ENCODE measurements around the gene RPL13. TPM values are rescaled to one million over a fixed set of nuclear protein-coding genes. Genes with fewer than 3 reads are reported as not detected.
"Not testable (repeated sequence)": the region's sequence is repeated elsewhere in the genome, so short reads cannot be mapped to it uniquely, and the experiment has no call there.

RPL13 gene
- total and polyA plus RNA-seq, 9 of the 15 experiments (the other 6 are each of a cell fraction or from before 2014, with no cell fraction given): 227 to 6,042 (median 1,633) TPM

DNA sequence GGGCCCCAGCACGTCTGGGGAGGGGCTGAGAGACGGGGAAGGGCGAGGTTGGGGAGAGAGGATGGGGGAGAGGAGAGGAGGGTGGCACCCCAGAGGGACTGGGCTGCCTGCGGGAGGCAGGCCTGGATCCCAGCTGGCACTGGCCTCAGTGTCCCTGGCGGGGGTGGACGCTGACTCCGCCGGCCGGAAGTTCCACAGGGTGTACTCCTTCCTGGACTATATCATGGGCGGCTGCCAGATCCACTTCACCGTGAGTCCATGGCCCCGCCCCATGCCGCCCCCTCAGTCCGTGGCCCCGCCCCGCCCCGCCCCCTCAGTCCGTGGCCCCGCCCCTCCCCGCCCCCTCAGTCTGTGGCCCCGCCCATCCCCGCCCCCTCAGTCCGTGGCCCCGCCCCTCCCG is 26.4 kb downstream of the RPL13 start (continued):
- TF ChIP-seq SP1 (CRISPR knock-in tag; IDR thresholded peaks at IDR 0.05) (peak; percentile 90), ARID3A (IDR thresholded peaks at IDR 0.05; ENCODE audit: borderline replicate concordance, low read depth, low read length) (no peak), PHF20 (IDR thresholded peaks at IDR 0.05; ENCODE audit: partially characterized antibody) (peak; percentile 64), HNRNPH1 (optimal IDR thresholded peaks at IDR 0.05; ENCODE audit: low read depth, low read length) (no peak), RBFOX2 (IDR thresholded peaks at IDR 0.05; ENCODE audit: low read depth, low read length) (peak; percentile 37; the same call in 1 of the 2 replicates), TRIM24 (IDR thresholded peaks at IDR 0.05) (peak; percentile 54 to 63; a peak in 2 of 4 replicates), HMGN3 (IDR thresholded peaks at IDR 0.05; ENCODE audit: borderline replicate concordance, extremely low read depth, insufficient read length, low read depth, low read length) (peak; percentile 41), NFIC (IDR thresholded peaks at IDR 0.05) (peak; percentile 46), ARNT (IDR thresholded peaks at IDR 0.05) (0 out of 4 replicates have a peak, but pooled peaks of 1 of the 2 experiments have one; percentile 31), GABPB1 (CRISPR knock-in tag; IDR thresholded peaks at IDR 0.05) (0 out of 2 replicates have a peak, but pooled peaks have one; percentile 32)

DNA sequence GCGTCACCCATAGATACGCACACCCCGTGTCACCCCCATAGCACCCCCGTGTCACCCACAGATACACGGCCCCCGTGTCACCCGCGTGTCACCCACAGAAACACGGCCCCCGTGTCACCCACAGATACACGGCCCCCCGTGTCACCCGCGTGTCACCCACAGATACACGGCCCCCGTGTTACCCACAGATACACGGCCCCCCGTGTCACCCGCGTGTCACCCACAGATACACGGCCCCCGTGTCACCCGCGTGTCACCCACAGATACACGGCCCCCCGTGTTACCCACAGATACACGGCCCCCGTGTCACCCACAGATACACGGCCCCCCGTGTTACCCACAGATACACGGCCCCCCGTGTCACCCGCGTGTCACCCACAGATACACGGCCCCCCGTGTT is 27.2 kb downstream of the RPL13 start:
- H4K20me1 ChIP-seq (replicated peaks; ENCODE audit: control insufficient read depth, insufficient read depth, low read length); ATAC-seq; H3K4me3 ChIP-seq; intact Hi-C loops (cut with micrococcal nuclease); DNase-seq (ENCODE audit: extremely low read depth in 1 of 4, low spot score in 3 of 4); H3K9me1 ChIP-seq (ENCODE audit: control insufficient read depth, insufficient read depth, low read length); in situ Hi-C loops (cut with MboI); POLR2A ChIA-PET; CTCF ChIA-PET (ENCODE audit: low intra/inter-chr PET ratio); H3K9ac ChIP-seq (ENCODE audit: insufficient read depth in 1 of 2, low read depth in 2 of 2, low read length in 2 of 2); H3K79me2 ChIP-seq (ENCODE audit: control insufficient read depth, insufficient read depth, low read length); H3K27me3 ChIP-seq (ENCODE audit: control insufficient read depth in 2 of 2, insufficient read depth in 2 of 2, low read length in 2 of 2); BruUV-seq (replicated peaks); FAIRE-seq; H3K4me2 ChIP-seq (ENCODE audit: insufficient read depth, low read length); H2AFZ ChIP-seq (ENCODE audit: low read depth, low read length); H3K27ac ChIP-seq (ENCODE audit: extremely low read depth, low read depth, low read length): not testable (repeated sequence)
- Histone ChIP-seq H3K9me3 (replicated peaks; ENCODE audit: control insufficient read depth, insufficient read depth, low read depth, low read length) (peaks cover 17% of the 10 kb centered on the region), H3K4me1 (replicated peaks in 1 of 2; ENCODE audit: control insufficient read depth in 2 of 2, insufficient read depth in 2 of 2, low read length in 2 of 2) (peaks cover 0 to 58% of the 10 kb centered on the region in 2 experiments; a peak in 2 of 5 replicates), H3K36me3 (ENCODE audit: control insufficient read depth, insufficient read depth, low read length) (peaks cover 77% of the 10 kb centered on the region; the same call in 2 of the 3 replicates)
- WGBS (ENCODE audit: insufficient coverage, low coverage, missing lambda C conversion rate): no CpG with 5 or more reads among the region's 36 CpGs
